HFF-Myc (cell line): ENCODE results near the gene PCBD2.
A peak's percentile ranks its signal among the peaks of the same experiment; 100 is the strongest.
"Not testable (repeated sequence)": the region's sequence is repeated elsewhere in the genome, so short reads cannot be mapped to it uniquely, and the experiment has no call there.

Source experiments
- DNase-seq: peaks from one replicate; pipeline ENCODE4 v3.0.0-alpha.2; 2011; ENCODE audit warnings: low read depth; ENCODE audit errors: extremely low read depth
- H3K4me3 ChIP-seq: replicated peaks from 2 replicates; pipeline ENCODE4 v1.5.1; 2011; ENCODE audit warnings: low read depth, mild to moderate bottlenecking, control low read depth, low read length
- CTCF ChIP-seq: IDR thresholded peaks from 2 replicates; pipeline ENCODE4 v1.5.1; 2012; ENCODE audit warnings: mild to moderate bottlenecking, low read depth, low read length, control low read depth; ENCODE audit errors: missing control alignments

PCBD2 gene

GRCh38 chr5:134906811-134907210 lies 1.9 kb downstream of the PCBD2 start:
- TF ChIP-seq CTCF = no peak
- H3K4me3 ChIP-seq = no peak overlapping the region
- DNase-seq = no peak

GRCh38 chr5:134910752-134911151 lies 5.8 kb downstream of the PCBD2 start:
- not testable (repeated sequence) for DNase-seq, H3K4me3 ChIP-seq

- peak; percentile 56 for DNase-seq
- H3K4me3 ChIP-seq = no peak overlapping the region
- no peak for TF ChIP-seq CTCF
These were observed 6.6 kb downstream of the PCBD2 start for GRCh38 chr5:134911285-134912206.

- TF ChIP-seq CTCF = no peak
- no peak overlapping the region for H3K4me3 ChIP-seq
- DNase-seq = no peak
These were observed 8.3 kb downstream of the PCBD2 start for GRCh38 chr5:134913254-134913653.

GRCh38 chr5:134913795-134914194 lies 8.9 kb downstream of the PCBD2 start:
- H3K4me3 ChIP-seq = no peak overlapping the region
- no peak for TF ChIP-seq CTCF
- no peak for DNase-seq

- H3K4me3 ChIP-seq = no peak overlapping the region
- peak; percentile 10 for TF ChIP-seq CTCF
- no peak for DNase-seq
These were observed 12.3 kb downstream of the PCBD2 start for GRCh38 chr5:134917070-134917815.

- no peak for TF ChIP-seq CTCF
- no peak overlapping the region for H3K4me3 ChIP-seq
- no peak for DNase-seq
These were observed 13.9 kb downstream of the PCBD2 start for GRCh38 chr5:134918861-134919260.
